ENCODE measurements around the gene MYO1H.
"Not testable (repeated sequence)": the region's sequence is repeated elsewhere in the genome, so short reads cannot be mapped to it uniquely, and the experiment has no call there.

The MYO1H gene

GRCh38 chr12:109310247-109311125 lies 37.2 kb upstream of the MYO1H start:
- H3K9me3 ChIP-seq (ENCODE audit: control insufficient read depth, low read length), result no peaks in the 10 kb centered on the region
- peak overlapping the region; percentile 20 for H3K4me3 ChIP-seq (ENCODE audit: extremely low read depth, insufficient read depth, low read length, poor library complexity, severe bottlenecking)
- no peaks in the 10 kb centered on the region for H3K36me3 ChIP-seq (ENCODE audit: control insufficient read depth, insufficient read depth, low read length)
- WGBS, 2 experiments (ENCODE audit: insufficient coverage in 2 of 2), result 2 to 4% methylated on average over 25 to 29 of the region's 33 CpGs
- H3K27ac ChIP-seq (ENCODE audit: low read depth, low read length, severe bottlenecking), result no peak overlapping the region
- no peaks in the 10 kb centered on the region for H3K4me1 ChIP-seq (ENCODE audit: control insufficient read depth, insufficient read depth, low read length, poor library complexity, severe bottlenecking)

GRCh38 chr12:109321294-109321693 lies 26.4 kb upstream of the MYO1H start:
- 85 to 90% methylated on average over 4 to 7 of the region's 8 CpGs for WGBS, 2 experiments (ENCODE audit: insufficient coverage in 2 of 2)
- not testable (repeated sequence) for H3K27ac ChIP-seq (ENCODE audit: low read depth, low read length, severe bottlenecking)

GRCh38 chr12:109329003-109329402 lies 18.7 kb upstream of the MYO1H start:
- 73 to 90% methylated on average over 2 to 3 of the region's 3 CpGs for WGBS, 2 experiments (ENCODE audit: insufficient coverage in 2 of 2)
- no peak overlapping the region for H3K27ac ChIP-seq (ENCODE audit: low read depth, low read length, severe bottlenecking)
- no peaks in the 10 kb centered on the region for H3K4me1 ChIP-seq (ENCODE audit: control insufficient read depth, insufficient read depth, low read length, poor library complexity, severe bottlenecking)
- H3K4me3 ChIP-seq (ENCODE audit: extremely low read depth, insufficient read depth, low read length, poor library complexity, severe bottlenecking), result no peak overlapping the region
- H3K36me3 ChIP-seq (ENCODE audit: control insufficient read depth, insufficient read depth, low read length), result no peaks in the 10 kb centered on the region
- no peaks in the 10 kb centered on the region for H3K9me3 ChIP-seq (ENCODE audit: control insufficient read depth, low read length)

More at GRCh38 chr12:109321294-109321693, 26.4 kb upstream of the MYO1H start:
- H3K9me3 ChIP-seq (ENCODE audit: control insufficient read depth, low read length); H3K36me3 ChIP-seq (ENCODE audit: control insufficient read depth, insufficient read depth, low read length); H3K4me1 ChIP-seq (ENCODE audit: control insufficient read depth, insufficient read depth, low read length, poor library complexity, severe bottlenecking); H3K4me3 ChIP-seq (ENCODE audit: extremely low read depth, insufficient read depth, low read length, poor library complexity, severe bottlenecking): not testable (repeated sequence)

GRCh38 chr12:109329686-109330085 lies 18.0 kb upstream of the MYO1H start:
- Histone ChIP-seq H3K27ac (ENCODE audit: low read depth, low read length, severe bottlenecking) (no peak overlapping the region), H3K4me1 (ENCODE audit: control insufficient read depth, insufficient read depth, low read length, poor library complexity, severe bottlenecking) (no peaks in the 10 kb centered on the region), H3K4me3 (ENCODE audit: extremely low read depth, insufficient read depth, low read length, poor library complexity, severe bottlenecking) (no peak overlapping the region), H3K36me3 (ENCODE audit: control insufficient read depth, insufficient read depth, low read length) (no peaks in the 10 kb centered on the region), H3K9me3 (ENCODE audit: control insufficient read depth, low read length) (no peaks in the 10 kb centered on the region)
- WGBS, 2 experiments (ENCODE audit: insufficient coverage in 2 of 2), result 92 to 93% methylated on average over 7 of the region's 7 CpGs

GRCh38 chr12:109330282-109331230 lies 17.1 kb upstream of the MYO1H start:
- Histone ChIP-seq H3K36me3 (ENCODE audit: control insufficient read depth, insufficient read depth, low read length) (no peaks in the 10 kb centered on the region), H3K4me1 (ENCODE audit: control insufficient read depth, insufficient read depth, low read length, poor library complexity, severe bottlenecking) (no peaks in the 10 kb centered on the region), H3K27ac (ENCODE audit: low read depth, low read length, severe bottlenecking) (no peak overlapping the region), H3K4me3 (ENCODE audit: extremely low read depth, insufficient read depth, low read length, poor library complexity, severe bottlenecking) (no peak overlapping the region), H3K9me3 (ENCODE audit: control insufficient read depth, low read length) (no peaks in the 10 kb centered on the region)
- WGBS, 2 experiments (ENCODE audit: insufficient coverage in 2 of 2), result 95 to 98% methylated on average over 11 of the region's 16 CpGs

GRCh38 chr12:109331301-109331952 lies 16.3 kb upstream of the MYO1H start:
- H3K27ac ChIP-seq (ENCODE audit: low read depth, low read length, severe bottlenecking), result no peak overlapping the region
- no peaks in the 10 kb centered on the region for H3K9me3 ChIP-seq (ENCODE audit: control insufficient read depth, low read length)
- no peaks in the 10 kb centered on the region for H3K4me1 ChIP-seq (ENCODE audit: control insufficient read depth, insufficient read depth, low read length, poor library complexity, severe bottlenecking)
- WGBS, 2 experiments (ENCODE audit: insufficient coverage in 2 of 2), result 69 to 83% methylated on average over 4 to 6 of the region's 7 CpGs
- no peaks in the 10 kb centered on the region for H3K36me3 ChIP-seq (ENCODE audit: control insufficient read depth, insufficient read depth, low read length)
- no peak overlapping the region for H3K4me3 ChIP-seq (ENCODE audit: extremely low read depth, insufficient read depth, low read length, poor library complexity, severe bottlenecking)

GRCh38 chr12:109334887-109335286 lies 12.8 kb upstream of the MYO1H start:
- Histone ChIP-seq H3K4me1 (ENCODE audit: control insufficient read depth, insufficient read depth, low read length, poor library complexity, severe bottlenecking) (no peaks in the 10 kb centered on the region), H3K27ac (ENCODE audit: low read depth, low read length, severe bottlenecking) (no peak overlapping the region), H3K9me3 (ENCODE audit: control insufficient read depth, low read length) (no peaks in the 10 kb centered on the region), H3K36me3 (ENCODE audit: control insufficient read depth, insufficient read depth, low read length) (no peaks in the 10 kb centered on the region), H3K4me3 (ENCODE audit: extremely low read depth, insufficient read depth, low read length, poor library complexity, severe bottlenecking) (no peak overlapping the region)
- no CpG with 5 or more reads among the region's 2 CpGs for WGBS, 2 experiments (ENCODE audit: insufficient coverage in 2 of 2)

GRCh38 chr12:109336593-109336992 lies 11.1 kb upstream of the MYO1H start:
- no peaks in the 10 kb centered on the region for H3K36me3 ChIP-seq (ENCODE audit: control insufficient read depth, insufficient read depth, low read length)
- no peak overlapping the region for H3K27ac ChIP-seq (ENCODE audit: low read depth, low read length, severe bottlenecking)
- no peaks in the 10 kb centered on the region for H3K4me1 ChIP-seq (ENCODE audit: control insufficient read depth, insufficient read depth, low read length, poor library complexity, severe bottlenecking)
- no peaks in the 10 kb centered on the region for H3K9me3 ChIP-seq (ENCODE audit: control insufficient read depth, low read length)
- WGBS, 2 experiments (ENCODE audit: insufficient coverage in 2 of 2), result 80% methylated on average over 1 of the region's 1 CpG; no CpG with 5 or more reads in 1 of the 2 experiments
- H3K4me3 ChIP-seq (ENCODE audit: extremely low read depth, insufficient read depth, low read length, poor library complexity, severe bottlenecking), result no peak overlapping the region

GRCh38 chr12:109343677-109344076 lies 4.0 kb upstream of the MYO1H start:
- Histone ChIP-seq H3K9me3 (ENCODE audit: control insufficient read depth, low read length) (peaks cover 3% of the 10 kb centered on the region), H3K27ac (ENCODE audit: low read depth, low read length, severe bottlenecking) (no peak overlapping the region), H3K4me1 (ENCODE audit: control insufficient read depth, insufficient read depth, low read length, poor library complexity, severe bottlenecking) (no peaks in the 10 kb centered on the region), H3K4me3 (ENCODE audit: extremely low read depth, insufficient read depth, low read length, poor library complexity, severe bottlenecking) (no peak overlapping the region), H3K36me3 (ENCODE audit: control insufficient read depth, insufficient read depth, low read length) (no peaks in the 10 kb centered on the region)
- 0% methylated on average over 1 of the region's 2 CpGs for WGBS, 2 experiments (ENCODE audit: insufficient coverage in 2 of 2)

GRCh38 chr12:109345428-109345827 lies 2.3 kb upstream of the MYO1H start:
- WGBS, 2 experiments (ENCODE audit: insufficient coverage in 2 of 2), result 80% methylated on average over 1 of the region's 2 CpGs; no CpG with 5 or more reads in 1 of the 2 experiments
- Histone ChIP-seq H3K27ac (ENCODE audit: low read depth, low read length, severe bottlenecking) (no peak overlapping the region), H3K36me3 (ENCODE audit: control insufficient read depth, insufficient read depth, low read length) (no peaks in the 10 kb centered on the region), H3K9me3 (ENCODE audit: control insufficient read depth, low read length) (peaks cover 3% of the 10 kb centered on the region), H3K4me1 (ENCODE audit: control insufficient read depth, insufficient read depth, low read length, poor library complexity, severe bottlenecking) (no peaks in the 10 kb centered on the region), H3K4me3 (ENCODE audit: extremely low read depth, insufficient read depth, low read length, poor library complexity, severe bottlenecking) (no peak overlapping the region)
